GM10266 (cell line): ENCODE results near the gene TRIM15.

Experiments
- DNase-seq: peaks from one replicate; pipeline ENCODE4 v3.0.0; 2012; ENCODE audit errors: extremely low spot score
- TF ChIP-seq, protein P1 (sequence below): IDR thresholded peaks from 2 replicates; pipeline ENCODE4 v1.5.1; 2012; ENCODE audit warnings: mild to moderate bottlenecking, low read depth; ENCODE audit not compliant: control insufficient read depth, insufficient read depth; ENCODE audit errors: missing control alignments

Gene TRIM15

GRCh38 chr6:30154709-30155519 lies 8.4 kb upstream of the TRIM15 start:
- TF ChIP-seq, protein P1, sequence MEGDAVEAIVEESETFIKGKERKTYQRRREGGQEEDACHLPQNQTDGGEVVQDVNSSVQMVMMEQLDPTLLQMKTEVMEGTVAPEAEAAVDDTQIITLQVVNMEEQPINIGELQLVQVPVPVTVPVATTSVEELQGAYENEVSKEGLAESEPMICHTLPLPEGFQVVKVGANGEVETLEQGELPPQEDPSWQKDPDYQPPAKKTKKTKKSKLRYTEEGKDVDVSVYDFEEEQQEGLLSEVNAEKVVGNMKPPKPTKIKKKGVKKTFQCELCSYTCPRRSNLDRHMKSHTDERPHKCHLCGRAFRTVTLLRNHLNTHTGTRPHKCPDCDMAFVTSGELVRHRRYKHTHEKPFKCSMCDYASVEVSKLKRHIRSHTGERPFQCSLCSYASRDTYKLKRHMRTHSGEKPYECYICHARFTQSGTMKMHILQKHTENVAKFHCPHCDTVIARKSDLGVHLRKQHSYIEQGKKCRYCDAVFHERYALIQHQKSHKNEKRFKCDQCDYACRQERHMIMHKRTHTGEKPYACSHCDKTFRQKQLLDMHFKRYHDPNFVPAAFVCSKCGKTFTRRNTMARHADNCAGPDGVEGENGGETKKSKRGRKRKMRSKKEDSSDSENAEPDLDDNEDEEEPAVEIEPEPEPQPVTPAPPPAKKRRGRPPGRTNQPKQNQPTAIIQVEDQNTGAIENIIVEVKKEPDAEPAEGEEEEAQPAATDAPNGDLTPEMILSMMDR, result no peak
- DNase-seq, result no peak

GRCh38 chr6:30155520-30156261 lies 7.7 kb upstream of the TRIM15 start:
- TF ChIP-seq, protein P1, result no peak
- DNase-seq, result no peak

DNA sequence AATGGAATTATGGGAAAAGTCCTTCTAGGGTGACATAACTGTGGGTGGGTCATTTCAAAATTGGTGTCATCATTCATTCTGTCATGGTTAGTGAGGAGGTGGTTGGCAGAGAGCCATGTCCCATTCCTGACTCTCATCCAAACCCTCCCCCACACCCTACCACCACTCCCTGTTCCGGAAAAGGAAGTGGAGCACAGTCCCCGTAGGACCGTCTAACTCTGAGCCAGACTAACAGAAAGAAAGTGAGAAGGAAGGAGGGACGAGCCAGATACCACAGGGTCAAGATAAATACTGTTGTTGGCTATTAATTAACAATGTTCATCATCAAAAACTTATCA lies 7.1 kb upstream of the TRIM15 start:
- DNase-seq, result no peak
- TF ChIP-seq, protein P1, result no peak

DNA sequence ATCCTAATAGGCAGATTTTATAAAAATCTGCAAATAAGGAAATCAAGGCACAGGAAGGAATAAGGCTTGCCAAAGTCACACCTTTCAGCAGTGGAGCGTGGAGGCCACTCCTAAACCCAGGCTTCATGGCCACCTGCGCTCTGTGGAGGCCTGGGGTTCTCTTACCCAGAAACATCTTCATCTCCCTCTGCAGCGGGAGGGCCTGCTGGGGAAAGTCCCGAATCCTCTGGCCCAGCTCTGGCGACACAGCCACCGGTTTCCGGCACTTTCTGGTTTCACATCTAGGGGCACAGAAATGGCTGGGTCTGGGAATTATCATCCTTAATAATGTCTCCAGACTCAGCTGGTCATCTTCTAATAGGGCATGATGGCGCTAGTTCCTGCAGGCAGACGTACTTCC lies 6.6 kb upstream of the TRIM15 start:
- TF ChIP-seq, protein P1, result no peak
- no peak for DNase-seq

DNA sequence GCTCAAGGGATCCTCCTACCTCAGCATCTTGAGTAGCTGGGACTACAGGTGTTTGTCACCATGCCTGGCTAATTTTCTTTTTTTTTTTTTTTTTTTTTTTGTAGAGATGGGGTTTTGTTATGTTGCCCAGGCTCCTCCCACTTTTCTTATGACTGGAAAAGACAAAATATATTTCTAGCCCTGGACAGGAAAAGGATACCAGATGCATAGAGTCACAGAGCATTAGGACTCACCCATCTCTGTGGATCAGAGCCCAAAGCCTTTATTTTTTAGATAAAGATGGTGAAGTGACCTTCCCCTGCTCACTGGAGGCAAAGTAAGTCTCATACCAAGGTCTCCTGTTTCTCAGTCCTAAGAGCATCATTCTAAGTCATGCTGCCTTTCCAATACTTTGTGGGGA lies 5.8 kb upstream of the TRIM15 start:
- TF ChIP-seq, protein P1, result no peak
- DNase-seq, result no peak

- TF ChIP-seq, protein P1, result no peak
- no peak for DNase-seq
Observed at GRCh38 chr6:30157999-30158398, 5.3 kb upstream of the TRIM15 start.

- DNase-seq, result no peak
- TF ChIP-seq, protein P1, result no peak
Observed at GRCh38 chr6:30158475-30159040, 4.8 kb upstream of the TRIM15 start.
